NCI-H2107 treated with DMSO at 0.1 percent for 48 hours (cell line): Measurements from ENCODE around the gene PLB1.
"Not testable (repeated sequence)": the region's sequence is repeated elsewhere in the genome, so short reads cannot be mapped to it uniquely, and the experiment has no call there.

ENCODE experiments used
- DNase-seq: peaks from one replicate; lab custom pipeline; 2025; ENCODE audit not compliant: unreplicated experiment; lab: John Stamatoyannopoulos, UW

PLB1 gene

GRCh38 chr2:28463893-28464292 lies 32.0 kb upstream of the PLB1 start:
- no peak for DNase-seq

GRCh38 chr2:28465148-28465885 lies 30.5 kb upstream of the PLB1 start:
- DNase-seq: no peak

- DNase-seq: no peak
Measured at GRCh38 chr2:28469304-28469703, 26.6 kb upstream of the PLB1 start.

- no peak for DNase-seq
Measured at GRCh38 chr2:28469947-28470535, 25.8 kb upstream of the PLB1 start.

GRCh38 chr2:28470759-28471158 lies 25.1 kb upstream of the PLB1 start:
- no peak for DNase-seq

- no peak for DNase-seq
Measured at GRCh38 chr2:28471214-28471613, 24.6 kb upstream of the PLB1 start.

GRCh38 chr2:28471701-28472236 lies 24.1 kb upstream of the PLB1 start:
- no peak for DNase-seq

- not testable (repeated sequence) for DNase-seq
Measured at GRCh38 chr2:28472641-28473040, 23.2 kb upstream of the PLB1 start.

- no peak for DNase-seq
Measured at GRCh38 chr2:28475088-28475595, 20.7 kb upstream of the PLB1 start.

GRCh38 chr2:28477087-28477486 lies 18.8 kb upstream of the PLB1 start:
- DNase-seq: no peak

GRCh38 chr2:28477645-28478044 lies 18.2 kb upstream of the PLB1 start:
- DNase-seq: no peak

GRCh38 chr2:28480403-28481049 lies 15.3 kb upstream of the PLB1 start:
- no peak for DNase-seq

- no peak for DNase-seq
Measured at GRCh38 chr2:28481905-28482304, 14.0 kb upstream of the PLB1 start.

- no peak for DNase-seq
Measured at GRCh38 chr2:28484835-28485234, 11.0 kb upstream of the PLB1 start.

- DNase-seq: no peak
Measured at GRCh38 chr2:28486526-28486925, 9.3 kb upstream of the PLB1 start.

GRCh38 chr2:28487258-28487657 lies 8.6 kb upstream of the PLB1 start:
- DNase-seq: no peak

GRCh38 chr2:28488083-28488830 lies 7.6 kb upstream of the PLB1 start:
- DNase-seq: no peak

- no peak for DNase-seq
Measured at GRCh38 chr2:28488858-28489575, 6.8 kb upstream of the PLB1 start.

GRCh38 chr2:28490558-28490957 lies 5.3 kb upstream of the PLB1 start:
- no peak for DNase-seq

GRCh38 chr2:28492282-28492681 lies 3.6 kb upstream of the PLB1 start:
- no peak for DNase-seq

GRCh38 chr2:28493636-28494035 lies 2.2 kb upstream of the PLB1 start:
- no peak for DNase-seq
